ENCODE data around the gene KLHL29. TPM values are rescaled to one million over a fixed set of nuclear protein-coding genes. Genes with fewer than 3 reads are reported as not detected.

KLHL29 gene
- total and polyA plus RNA-seq, 2 experiments from 2014 or later: 3.8 to 9.9 TPM

DNA sequence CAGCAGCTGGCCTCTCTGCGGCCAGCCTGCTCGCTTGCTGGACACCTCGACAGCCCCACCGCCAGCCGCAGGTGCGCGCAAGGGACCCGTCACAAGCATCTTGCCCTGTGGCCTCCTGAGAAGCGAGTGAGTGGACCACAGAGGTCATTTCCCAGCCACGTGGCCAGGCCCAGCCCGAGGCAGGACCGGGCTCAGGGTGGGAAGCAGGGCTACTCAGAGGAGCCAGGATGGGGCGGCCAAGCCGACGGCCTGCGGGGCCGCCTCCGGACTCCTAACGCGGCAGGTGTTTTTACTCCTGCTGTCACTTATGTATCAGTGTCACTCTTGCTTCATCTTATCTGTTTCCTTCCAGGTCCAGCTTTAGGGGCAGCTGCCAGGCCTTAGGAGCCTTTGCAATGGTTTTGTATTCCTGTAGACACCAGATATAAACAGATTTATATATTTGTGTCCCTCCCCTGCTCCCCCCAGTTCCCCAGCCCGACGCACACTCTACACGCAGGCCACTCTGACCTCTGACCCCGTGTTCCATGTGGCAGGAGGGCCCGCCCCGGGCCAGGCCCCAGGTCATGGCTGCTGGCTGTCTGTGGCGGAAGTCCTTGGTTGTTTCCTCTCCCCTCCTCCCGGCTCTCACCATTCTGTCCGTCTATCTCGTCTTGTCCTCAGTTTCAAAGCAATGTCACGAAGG lies 305.6 kb downstream of the KLHL29 start:
- Histone ChIP-seq H4K20me1 (ENCODE audit: insufficient read depth, poor library complexity, severe bottlenecking) (no peaks in the 10 kb centered on the region), H3K4me1 (ENCODE audit: insufficient read depth) (no peaks in the 10 kb centered on the region), H3K79me2 (no peaks in the 10 kb centered on the region), H3K27me3 (no peaks in the 10 kb centered on the region), H3K27ac (no peak overlapping the region), H3K9me2 (replicated peaks; ENCODE audit: insufficient read depth) (no peaks in the 10 kb centered on the region), H3K9me3 (ENCODE audit: low read depth) (no peaks in the 10 kb centered on the region), H3K36me3 (replicated peaks; ENCODE audit: insufficient read depth, low read depth) (no peaks in the 10 kb centered on the region), H3K4me2 (no peak overlapping the region), H2AFZ (no peak overlapping the region), H3K4me3 (no peak overlapping the region)
- no peak for TF ChIP-seq CTCF (IDR thresholded peaks at IDR 0.05; ENCODE audit: poor library complexity)
- TF ChIP-seq EZH2 (IDR thresholded peaks at IDR 0.05; ENCODE audit: borderline replicate concordance): no peak
- no peak for TF ChIP-seq EZH2phosphoT487 (IDR thresholded peaks at IDR 0.05; ENCODE audit: low read depth, severe bottlenecking, unreplicated experiment)
- no peak for DNase-seq (ENCODE audit: low spot score)
- 93% methylated on average over 30 of the region's 31 CpGs for WGBS (ENCODE audit: low lambda C conversion rate, missing lambda C conversion rate)

- DNase-seq (ENCODE audit: low spot score): no peak
- Histone ChIP-seq H3K27ac (no peak overlapping the region), H3K27me3 (no peaks in the 10 kb centered on the region), H3K4me3 (no peak overlapping the region), H3K79me2 (no peaks in the 10 kb centered on the region), H3K4me1 (ENCODE audit: insufficient read depth) (no peaks in the 10 kb centered on the region), H2AFZ (no peak overlapping the region), H3K9me3 (ENCODE audit: low read depth) (no peaks in the 10 kb centered on the region), H3K36me3 (replicated peaks; ENCODE audit: insufficient read depth, low read depth) (no peaks in the 10 kb centered on the region), H3K4me2 (no peak overlapping the region), H3K9me2 (replicated peaks; ENCODE audit: insufficient read depth) (no peaks in the 10 kb centered on the region), H4K20me1 (ENCODE audit: insufficient read depth, poor library complexity, severe bottlenecking) (no peaks in the 10 kb centered on the region)
- TF ChIP-seq EZH2phosphoT487 (IDR thresholded peaks at IDR 0.05; ENCODE audit: low read depth, severe bottlenecking, unreplicated experiment) (no peak), CTCF (IDR thresholded peaks at IDR 0.05; ENCODE audit: poor library complexity) (no peak), EZH2 (IDR thresholded peaks at IDR 0.05; ENCODE audit: borderline replicate concordance) (no peak)
- WGBS (ENCODE audit: low lambda C conversion rate, missing lambda C conversion rate): 97% methylated on average over 10 of the region's 10 CpGs
Measured at GRCh38 chr2:23691106-23691470, 306.1 kb downstream of the KLHL29 start.

DNA sequence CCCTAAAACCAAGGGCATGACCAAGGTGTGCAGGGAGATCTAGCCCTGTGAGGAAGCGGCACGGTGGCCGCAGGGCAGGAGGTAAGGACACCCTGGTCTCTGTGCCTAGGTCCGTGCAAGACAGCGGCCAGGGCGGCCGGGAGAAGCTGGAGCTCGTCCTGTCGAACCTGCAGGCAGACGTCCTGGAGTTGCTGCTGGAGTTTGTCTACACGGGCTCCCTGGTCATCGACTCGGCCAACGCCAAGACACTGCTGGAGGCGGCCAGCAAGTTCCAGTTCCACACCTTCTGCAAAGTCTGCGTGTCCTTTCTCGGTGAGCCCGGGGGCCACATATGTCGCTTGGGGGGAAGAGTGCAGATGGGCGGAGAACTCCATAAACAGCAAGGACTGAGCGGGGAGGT lies 306.6 kb downstream of the KLHL29 start:
- H3K4me2 ChIP-seq: no peak overlapping the region
- H2AFZ ChIP-seq: no peak overlapping the region
- no peaks in the 10 kb centered on the region for H3K4me1 ChIP-seq (ENCODE audit: insufficient read depth)
- no peak for DNase-seq (ENCODE audit: low spot score)
- no peaks in the 10 kb centered on the region for H3K36me3 ChIP-seq (replicated peaks; ENCODE audit: insufficient read depth, low read depth)
- 98% methylated on average over 19 of the region's 21 CpGs for WGBS (ENCODE audit: low lambda C conversion rate, missing lambda C conversion rate)
- H3K27ac ChIP-seq: no peak overlapping the region
- no peaks in the 10 kb centered on the region for H4K20me1 ChIP-seq (ENCODE audit: insufficient read depth, poor library complexity, severe bottlenecking)
- H3K4me3 ChIP-seq: no peak overlapping the region
- no peaks in the 10 kb centered on the region for H3K9me2 ChIP-seq (replicated peaks; ENCODE audit: insufficient read depth)
- no peaks in the 10 kb centered on the region for H3K27me3 ChIP-seq
- no peak for TF ChIP-seq EZH2phosphoT487 (IDR thresholded peaks at IDR 0.05; ENCODE audit: low read depth, severe bottlenecking, unreplicated experiment)
- TF ChIP-seq CTCF (IDR thresholded peaks at IDR 0.05; ENCODE audit: poor library complexity): no peak
- TF ChIP-seq EZH2 (IDR thresholded peaks at IDR 0.05; ENCODE audit: borderline replicate concordance): no peak
- no peaks in the 10 kb centered on the region for H3K79me2 ChIP-seq
- H3K9me3 ChIP-seq (ENCODE audit: low read depth): no peaks in the 10 kb centered on the region

All from hepatocyte (in vitro differentiated cells).